ENCODE results near the gene IL13.

IL13 gene

DNA sequence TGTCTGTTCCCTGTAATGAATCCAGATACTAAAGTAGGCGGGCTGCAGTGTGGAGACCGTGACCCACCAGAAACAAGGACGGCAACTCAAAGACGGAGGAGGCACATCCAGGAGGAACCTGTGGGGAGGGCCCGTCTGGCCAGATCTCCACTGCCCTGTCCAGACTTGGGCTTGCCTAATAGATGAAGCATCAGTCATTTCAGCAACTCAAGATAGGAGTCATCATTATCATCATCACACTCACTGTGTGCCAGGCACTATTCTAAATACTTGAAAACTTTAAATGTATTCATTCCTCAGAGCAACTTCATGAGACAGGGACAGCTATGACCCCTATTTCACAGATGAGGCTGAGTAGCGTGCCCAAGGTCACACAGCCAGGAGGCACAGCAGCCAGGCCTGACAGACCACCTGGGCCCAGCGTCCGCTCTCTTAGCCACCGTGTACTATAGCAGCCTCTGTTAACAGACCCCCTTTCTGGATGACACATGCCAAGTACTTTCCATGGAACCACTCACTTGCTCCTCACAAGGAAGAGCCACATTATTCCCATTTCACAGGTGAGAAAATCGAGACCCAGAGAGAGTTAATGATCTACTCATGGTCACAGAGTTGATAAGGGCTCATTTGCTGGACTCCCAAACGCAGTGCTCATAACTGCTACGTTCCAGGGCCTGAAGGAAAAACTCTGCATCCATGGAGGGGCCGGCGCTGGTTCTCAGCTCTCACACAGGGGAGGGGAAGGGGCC lies 10.9 kb downstream of the IL13 start:
- TF ChIP-seq, protein P1, sequence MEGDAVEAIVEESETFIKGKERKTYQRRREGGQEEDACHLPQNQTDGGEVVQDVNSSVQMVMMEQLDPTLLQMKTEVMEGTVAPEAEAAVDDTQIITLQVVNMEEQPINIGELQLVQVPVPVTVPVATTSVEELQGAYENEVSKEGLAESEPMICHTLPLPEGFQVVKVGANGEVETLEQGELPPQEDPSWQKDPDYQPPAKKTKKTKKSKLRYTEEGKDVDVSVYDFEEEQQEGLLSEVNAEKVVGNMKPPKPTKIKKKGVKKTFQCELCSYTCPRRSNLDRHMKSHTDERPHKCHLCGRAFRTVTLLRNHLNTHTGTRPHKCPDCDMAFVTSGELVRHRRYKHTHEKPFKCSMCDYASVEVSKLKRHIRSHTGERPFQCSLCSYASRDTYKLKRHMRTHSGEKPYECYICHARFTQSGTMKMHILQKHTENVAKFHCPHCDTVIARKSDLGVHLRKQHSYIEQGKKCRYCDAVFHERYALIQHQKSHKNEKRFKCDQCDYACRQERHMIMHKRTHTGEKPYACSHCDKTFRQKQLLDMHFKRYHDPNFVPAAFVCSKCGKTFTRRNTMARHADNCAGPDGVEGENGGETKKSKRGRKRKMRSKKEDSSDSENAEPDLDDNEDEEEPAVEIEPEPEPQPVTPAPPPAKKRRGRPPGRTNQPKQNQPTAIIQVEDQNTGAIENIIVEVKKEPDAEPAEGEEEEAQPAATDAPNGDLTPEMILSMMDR (conservative IDR thresholded peaks at IDR 0.05; ENCODE audit: low read depth), result no peak
- CTCF ChIA-PET, result interaction anchor here (0.7 kb wide), 1 partner anchor 133 kb away, joined by 3 read pairs; no protein-coding TSS in a partner anchor
- POLR2A ChIA-PET (ENCODE audit: low non-redundant PET), result no interaction called here
- DNase-seq (ENCODE audit: low spot score), result no peak
- H3K27ac ChIP-seq, result no peak overlapping the region

DNA sequence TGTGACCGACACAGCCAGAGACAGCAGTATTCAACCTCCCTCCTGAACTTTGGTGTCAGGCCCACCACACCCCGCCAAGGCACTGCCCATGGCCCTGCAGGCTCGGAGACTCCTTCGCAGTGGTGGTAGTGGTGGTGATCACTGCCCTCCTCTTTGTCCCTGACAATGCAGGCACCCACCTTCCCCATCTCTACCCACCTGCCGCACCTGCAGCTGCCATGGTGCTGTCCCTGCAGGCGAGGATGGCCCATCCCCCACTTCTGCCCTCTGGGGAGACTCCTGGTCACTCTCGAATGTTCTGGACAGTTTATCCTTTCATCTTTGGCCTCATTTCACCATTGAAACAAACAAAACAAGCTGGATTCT lies 11.5 kb downstream of the IL13 start:
- CTCF ChIA-PET, result no interaction called here
- no peak for DNase-seq (ENCODE audit: low spot score)
- TF ChIP-seq, protein P1 (conservative IDR thresholded peaks at IDR 0.05; ENCODE audit: low read depth), result no peak
- H3K27ac ChIP-seq, result no peak overlapping the region
- POLR2A ChIA-PET (ENCODE audit: low non-redundant PET), result no interaction called here

DNA sequence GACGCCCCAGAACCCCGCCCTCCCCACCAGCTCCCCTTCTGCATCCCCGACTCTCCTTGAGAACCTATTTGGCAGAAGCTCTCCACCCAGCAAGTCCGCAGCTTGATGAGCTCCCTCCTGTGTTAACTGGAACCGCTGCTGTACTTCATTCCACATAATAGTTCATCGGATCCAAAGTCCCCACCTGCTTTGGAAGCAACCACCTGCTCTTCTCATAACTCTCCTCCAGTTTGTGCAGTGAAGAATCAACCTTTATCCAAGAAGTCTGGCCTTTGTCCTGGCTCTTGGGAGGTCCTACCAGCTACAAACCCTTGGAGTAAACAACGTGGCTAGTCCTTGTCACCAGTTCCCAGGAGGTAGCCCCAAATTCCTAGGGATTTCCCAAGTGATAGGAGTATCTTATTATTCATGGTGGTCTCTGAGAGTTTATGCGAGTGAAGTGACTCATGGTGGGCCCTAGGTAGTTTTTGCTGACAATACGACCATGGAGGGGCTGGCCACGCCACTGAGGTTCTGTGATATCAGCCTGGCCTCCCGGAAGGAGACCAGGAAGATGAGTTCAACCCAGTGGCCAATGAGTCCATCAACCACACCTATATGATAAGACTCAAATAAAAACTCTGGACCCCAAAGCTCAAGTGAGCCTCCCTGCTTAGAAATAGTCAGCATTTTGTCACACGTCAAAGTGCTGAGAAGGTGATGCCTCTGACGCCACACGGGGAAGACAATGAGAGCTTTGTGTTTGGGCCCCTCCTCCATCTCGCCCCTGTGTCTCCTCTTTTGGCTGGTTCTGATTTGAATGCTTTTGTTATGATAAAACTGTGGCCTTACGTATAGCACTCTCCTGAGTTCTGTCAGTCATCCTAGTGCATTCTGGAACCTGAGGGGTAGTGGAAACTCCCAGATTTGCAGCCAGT lies 12.3 kb downstream of the IL13 start:
- H3K27ac ChIP-seq, result no peak overlapping the region
- CTCF ChIA-PET, result no interaction called here
- TF ChIP-seq, protein P1 (conservative IDR thresholded peaks at IDR 0.05; ENCODE audit: low read depth), result no peak
- POLR2A ChIA-PET (ENCODE audit: low non-redundant PET), result no interaction called here
- no peak for DNase-seq (ENCODE audit: low spot score)

DNA sequence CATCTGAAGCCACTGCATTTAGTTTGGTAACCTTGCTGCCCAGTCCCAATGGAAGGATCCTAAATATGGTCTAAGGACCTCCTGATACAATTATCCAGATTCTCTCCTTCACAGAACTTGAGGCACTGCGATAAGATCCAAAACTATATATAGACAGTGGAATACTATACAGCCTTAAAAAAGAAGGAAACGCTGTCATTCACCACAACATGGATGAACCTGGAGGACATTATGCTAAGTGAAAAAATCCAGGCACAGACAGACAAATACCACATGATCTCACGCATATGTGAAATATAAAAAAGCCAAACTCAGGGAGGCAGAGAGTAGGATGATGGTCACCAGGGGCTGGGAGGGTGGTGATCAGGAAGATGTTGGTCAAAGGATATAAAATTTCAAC lies 13.0 kb downstream of the IL13 start:
- H3K27ac ChIP-seq, result no peak overlapping the region
- TF ChIP-seq, protein P1 (conservative IDR thresholded peaks at IDR 0.05; ENCODE audit: low read depth), result no peak
- DNase-seq (ENCODE audit: low spot score), result no peak
- ChIA-PET POLR2A (ENCODE audit: low non-redundant PET) (no interaction called here), CTCF (no interaction called here)

DNA sequence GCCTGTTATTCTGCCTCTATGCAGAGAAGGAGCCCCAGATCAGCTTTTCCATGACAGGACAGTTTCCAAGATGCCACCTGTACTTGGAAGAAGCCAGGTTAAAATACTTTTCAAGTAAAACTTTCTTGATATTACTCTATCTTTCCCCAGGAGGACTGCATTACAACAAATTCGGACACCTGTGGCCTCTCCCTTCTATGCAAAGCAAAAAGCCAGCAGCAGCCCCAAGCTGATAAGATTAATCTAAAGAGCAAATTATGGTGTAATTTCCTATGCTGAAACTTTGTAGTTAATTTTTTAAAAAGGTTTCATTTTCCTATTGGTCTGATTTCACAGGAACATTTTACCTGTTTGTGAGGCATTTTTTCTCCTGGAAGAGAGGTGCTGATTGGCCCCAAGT lies 15.5 kb downstream of the IL13 start:
- no peak overlapping the region for H3K27ac ChIP-seq
- POLR2A ChIA-PET (ENCODE audit: low non-redundant PET), result no interaction called here
- DNase-seq (ENCODE audit: low spot score), result no peak
- CTCF ChIA-PET, result no interaction called here
- TF ChIP-seq, protein P1 (conservative IDR thresholded peaks at IDR 0.05; ENCODE audit: low read depth), result no peak

DNA sequence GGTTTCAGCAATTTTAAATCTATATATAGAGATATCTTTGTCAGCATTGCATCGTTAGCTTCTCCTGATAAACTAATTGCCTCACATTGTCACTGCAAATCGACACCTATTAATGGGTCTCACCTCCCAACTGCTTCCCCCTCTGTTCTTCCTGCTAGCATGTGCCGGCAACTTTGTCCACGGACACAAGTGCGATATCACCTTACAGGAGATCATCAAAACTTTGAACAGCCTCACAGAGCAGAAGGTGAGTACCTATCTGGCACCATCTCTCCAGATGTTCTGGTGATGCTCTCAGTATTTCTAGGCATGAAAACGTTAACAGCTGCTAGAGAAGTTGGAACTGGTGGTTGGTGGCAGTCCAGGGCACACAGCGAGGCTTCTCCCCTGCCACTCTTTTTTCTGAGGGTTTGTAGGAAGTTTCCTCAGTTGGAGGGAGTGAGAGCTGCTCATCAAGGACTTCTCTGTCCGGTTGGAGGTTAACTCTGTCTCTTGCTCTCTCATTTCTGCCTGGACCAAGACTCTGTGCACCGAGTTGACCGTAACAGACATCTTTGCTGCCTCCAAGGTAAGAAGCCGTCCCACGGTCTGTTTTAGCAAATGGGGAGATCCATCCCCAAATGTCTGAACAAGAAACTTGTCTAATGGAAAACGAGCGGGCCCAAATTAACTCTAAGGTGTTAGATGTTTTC lies 16.1 kb downstream of the IL13 start, which contains the start of gene IL4:
Gene IL4, plus strand, starts transcription at position 51 of the 692 bp plus-strand sequence. Its CDS starts 62 bp downstream, at position 113.
- TF ChIP-seq, protein P1 (conservative IDR thresholded peaks at IDR 0.05; ENCODE audit: low read depth), result no peak
- ChIA-PET POLR2A (ENCODE audit: low non-redundant PET) (no interaction called here), CTCF (interaction anchor here (0.6 to 0.9 kb wide), 2 partner anchors 17 to 34 kb away, joined by 3 read pairs; no protein-coding TSS in a partner anchor)
- no peak for DNase-seq (ENCODE audit: low spot score)
- peak within 1 kb of the TSS; percentile 72 for H3K27ac ChIP-seq

All from RWPE1 (cell line).